A673 (cell line): Measurements from ENCODE around the gene TMCC1. TPM values are rescaled to one million over a fixed set of nuclear protein-coding genes. Genes with fewer than 3 reads are reported as not detected.
"Not testable (repeated sequence)": the region's sequence is repeated elsewhere in the genome, so short reads cannot be mapped to it uniquely, and the experiment has no call there.

Source experiments
- BruUV-seq: library from RNA; stranded (reverse); fragments of 400-500 nt; replicated peaks from 2 replicates; lab custom pipeline; 2021; lab: Mats Ljungman, UMichigan
- CTCF ChIA-PET: fragments of 300-600 bp; sonication (Branson Sonifier 250); formaldehyde crosslinking; loops from one replicate; lab custom pipeline; 2022; ENCODE audit warnings: antibody characterized with exemption; lab: Charles Lee
- POLR2A ChIA-PET: fragments of 300-600 bp; sonication (Branson Sonifier 250); formaldehyde crosslinking; loops from one replicate; lab custom pipeline; 2022; ENCODE audit warnings: antibody characterized with exemption; ENCODE audit not compliant: low non-redundant PET; lab: Charles Lee
- DNase-seq: peaks from one replicate; pipeline ENCODE4 v3.0.0-alpha.2; 2015; ENCODE audit warnings: low spot score
- H3K27ac ChIP-seq: fragments of 200-600 bp; sonication (generic); 2 replicates; pipeline ENCODE4 v1.5.1; 2016; ENCODE audit warnings: mixed run types, low read depth, mild to moderate bottlenecking, mixed read lengths, antibody characterized with exemption, low read length; ENCODE audit not compliant: poor library complexity, severe bottlenecking
- H3K27me3 ChIP-seq: fragments of 200-600 bp; sonication (generic); replicated peaks from 2 replicates; pipeline ENCODE4 v1.6.1; 2017; ENCODE audit warnings: mixed run types, low read depth, mild to moderate bottlenecking, mixed read lengths, antibody characterized with exemption, low read length; ENCODE audit not compliant: insufficient read depth, poor library complexity
- H3K36me3 ChIP-seq: fragments of 200-600 bp; sonication (generic); 2 replicates; pipeline ENCODE4 v1.6.1; 2016; ENCODE audit warnings: mixed run types, mild to moderate bottlenecking, mixed read lengths, antibody characterized with exemption, low read length; ENCODE audit not compliant: insufficient read depth, poor library complexity, severe bottlenecking
- H3K4me1 ChIP-seq: fragments of 200-600 bp; sonication (generic); 2 replicates; pipeline ENCODE4 v1.6.1; 2017; ENCODE audit warnings: mixed run types, mild to moderate bottlenecking, mixed read lengths, antibody characterized with exemption, low read length; ENCODE audit not compliant: insufficient read depth, poor library complexity, severe bottlenecking
- H3K4me3 ChIP-seq: fragments of 200-600 bp; sonication (generic); 2 replicates; pipeline ENCODE4 v1.5.1; 2016; ENCODE audit warnings: low read depth, mixed run types, mild to moderate bottlenecking, mixed read lengths, low read length; ENCODE audit not compliant: poor library complexity, severe bottlenecking
- H3K9me3 ChIP-seq: fragments of 200-600 bp; sonication (generic); 2 replicates; pipeline ENCODE4 v1.6.1; 2016; ENCODE audit warnings: mixed run types, low read depth, mild to moderate bottlenecking, mixed read lengths, antibody characterized with exemption, low read length; ENCODE audit not compliant: poor library complexity, severe bottlenecking
- EZH2 ChIP-seq: fragments of 200-600 bp; sonication (generic); IDR thresholded peaks from 2 replicates; pipeline ENCODE4 v1.6.1; 2017; ENCODE audit warnings: borderline replicate concordance, low read depth, mild to moderate bottlenecking, mixed read lengths, antibody characterized with exemption, low read length; ENCODE audit not compliant: poor library complexity, severe bottlenecking
- intact Hi-C: fragments of 100-400 bp; cut with micrococcal nuclease; formaldehyde crosslinking; loops from one replicate; pipeline ENCODE4 v1.10.0; 2022; ENCODE audit not compliant: unreplicated experiment
- total RNA-seq: library from RNA; stranded (reverse); gene quantifications from 2 replicates; pipeline ENCODE4 v1.2.3, GENCODE V29; 2021
- TF ChIP-seq, protein P1 (sequence below): fragments of 300-800, 200-600 bp; sonication (generic); conservative IDR thresholded peaks from 2 replicates; pipeline ENCODE4 v1.5.1; 2017; ENCODE audit warnings: low read depth, mild to moderate bottlenecking, antibody characterized with exemption, low read length, moderate library complexity, mixed read lengths

Gene TMCC1
- total RNA-seq, 1 experiment from 2014 or later = 29.4 TPM

DNA sequence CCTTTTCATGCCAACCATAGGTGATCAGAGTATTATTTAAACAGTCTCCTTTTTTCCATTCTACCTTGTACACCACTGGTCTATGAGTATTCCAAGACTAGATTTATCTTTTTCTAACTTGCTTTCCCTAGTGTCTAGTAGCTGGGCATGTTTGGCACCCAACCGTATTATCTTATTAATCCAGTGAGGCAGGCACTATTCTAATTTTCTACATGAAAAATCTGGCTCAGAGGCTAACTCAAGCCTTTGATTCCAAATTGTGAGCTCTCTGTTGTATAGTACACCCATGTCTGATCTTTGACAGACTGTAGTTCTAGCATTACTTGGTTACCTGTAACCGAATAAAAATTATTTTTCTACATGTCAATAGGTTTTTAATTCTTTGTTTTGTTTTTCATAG, 210.3 kb downstream of the TMCC1 start:
- intact Hi-C loops = no loop called here
- Histone ChIP-seq H3K9me3 (no peaks in the 10 kb centered on the region), H3K4me1 (peaks cover 15% of the 10 kb centered on the region), H3K27ac (no peak overlapping the region), H3K27me3 (no peaks in the 10 kb centered on the region), H3K4me3 (no peak overlapping the region), H3K36me3 (no peaks in the 10 kb centered on the region)
- no peak for TF ChIP-seq EZH2
- TF ChIP-seq, protein P1, sequence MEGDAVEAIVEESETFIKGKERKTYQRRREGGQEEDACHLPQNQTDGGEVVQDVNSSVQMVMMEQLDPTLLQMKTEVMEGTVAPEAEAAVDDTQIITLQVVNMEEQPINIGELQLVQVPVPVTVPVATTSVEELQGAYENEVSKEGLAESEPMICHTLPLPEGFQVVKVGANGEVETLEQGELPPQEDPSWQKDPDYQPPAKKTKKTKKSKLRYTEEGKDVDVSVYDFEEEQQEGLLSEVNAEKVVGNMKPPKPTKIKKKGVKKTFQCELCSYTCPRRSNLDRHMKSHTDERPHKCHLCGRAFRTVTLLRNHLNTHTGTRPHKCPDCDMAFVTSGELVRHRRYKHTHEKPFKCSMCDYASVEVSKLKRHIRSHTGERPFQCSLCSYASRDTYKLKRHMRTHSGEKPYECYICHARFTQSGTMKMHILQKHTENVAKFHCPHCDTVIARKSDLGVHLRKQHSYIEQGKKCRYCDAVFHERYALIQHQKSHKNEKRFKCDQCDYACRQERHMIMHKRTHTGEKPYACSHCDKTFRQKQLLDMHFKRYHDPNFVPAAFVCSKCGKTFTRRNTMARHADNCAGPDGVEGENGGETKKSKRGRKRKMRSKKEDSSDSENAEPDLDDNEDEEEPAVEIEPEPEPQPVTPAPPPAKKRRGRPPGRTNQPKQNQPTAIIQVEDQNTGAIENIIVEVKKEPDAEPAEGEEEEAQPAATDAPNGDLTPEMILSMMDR = no peak
- POLR2A ChIA-PET = no interaction called here
- no peak for DNase-seq
- BruUV-seq = no TSS peak
- CTCF ChIA-PET = no interaction called here

DNA sequence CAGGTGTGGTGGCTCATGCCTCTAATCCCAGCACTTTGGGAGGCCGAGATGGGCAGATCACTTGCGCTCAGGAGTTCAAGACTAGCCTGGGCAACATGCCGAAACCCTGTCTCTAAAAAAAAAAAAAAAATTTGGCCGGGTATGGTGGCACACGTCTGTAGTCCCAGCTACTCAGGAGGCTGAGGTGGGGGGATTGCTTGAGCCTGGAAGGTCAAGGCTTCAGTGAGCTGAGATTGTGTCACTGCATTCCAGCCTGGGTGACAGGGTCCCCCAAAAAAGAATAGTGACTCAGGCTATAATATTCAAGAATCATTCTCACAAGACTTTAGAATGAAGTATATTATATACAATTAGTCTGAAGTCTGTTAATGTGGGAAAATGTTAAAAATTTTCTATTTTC, 216.5 kb downstream of the TMCC1 start:
- H3K27ac ChIP-seq = no peak overlapping the region
- H3K4me3 ChIP-seq = no peak overlapping the region
- BruUV-seq = no TSS peak
- DNase-seq = no peak
- H3K27me3 ChIP-seq = no peaks in the 10 kb centered on the region
- intact Hi-C loops = no loop called here
- no peaks in the 10 kb centered on the region for H3K4me1 ChIP-seq
- ChIA-PET POLR2A (no interaction called here), CTCF (no interaction called here)
- no peak for TF ChIP-seq EZH2
- TF ChIP-seq, protein P1 = no peak
- H3K36me3 ChIP-seq = no peaks in the 10 kb centered on the region
- H3K9me3 ChIP-seq = no peaks in the 10 kb centered on the region

DNA sequence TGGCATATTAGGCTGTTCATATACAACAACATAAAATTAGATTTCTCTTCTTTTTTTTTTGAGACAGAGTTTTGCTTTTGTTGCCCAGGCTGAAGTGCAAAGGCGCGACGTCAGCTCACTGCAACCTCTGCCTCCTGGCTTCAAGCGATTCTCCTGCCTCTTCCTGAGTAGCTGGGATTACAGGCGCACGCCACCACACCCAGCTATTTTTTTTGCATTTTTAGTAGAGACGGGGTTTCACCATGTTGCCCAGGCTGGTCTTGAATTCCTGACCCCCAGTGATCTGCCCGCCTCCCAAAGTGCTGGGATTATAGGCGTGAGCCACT, 218.8 kb downstream of the TMCC1 start:
- POLR2A ChIA-PET, H3K4me3 ChIP-seq, H3K27me3 ChIP-seq, H3K36me3 ChIP-seq, CTCF ChIA-PET, H3K9me3 ChIP-seq, DNase-seq, BruUV-seq, H3K27ac ChIP-seq, intact Hi-C loops, H3K4me1 ChIP-seq: not testable (repeated sequence)
